ENCODE data around the gene TTLL8. TPM values are rescaled to one million over a fixed set of nuclear protein-coding genes. Genes with fewer than 3 reads are reported as not detected.

Gene TTLL8
- total and polyA plus RNA-seq, 4 donors, result not detected

DNA sequence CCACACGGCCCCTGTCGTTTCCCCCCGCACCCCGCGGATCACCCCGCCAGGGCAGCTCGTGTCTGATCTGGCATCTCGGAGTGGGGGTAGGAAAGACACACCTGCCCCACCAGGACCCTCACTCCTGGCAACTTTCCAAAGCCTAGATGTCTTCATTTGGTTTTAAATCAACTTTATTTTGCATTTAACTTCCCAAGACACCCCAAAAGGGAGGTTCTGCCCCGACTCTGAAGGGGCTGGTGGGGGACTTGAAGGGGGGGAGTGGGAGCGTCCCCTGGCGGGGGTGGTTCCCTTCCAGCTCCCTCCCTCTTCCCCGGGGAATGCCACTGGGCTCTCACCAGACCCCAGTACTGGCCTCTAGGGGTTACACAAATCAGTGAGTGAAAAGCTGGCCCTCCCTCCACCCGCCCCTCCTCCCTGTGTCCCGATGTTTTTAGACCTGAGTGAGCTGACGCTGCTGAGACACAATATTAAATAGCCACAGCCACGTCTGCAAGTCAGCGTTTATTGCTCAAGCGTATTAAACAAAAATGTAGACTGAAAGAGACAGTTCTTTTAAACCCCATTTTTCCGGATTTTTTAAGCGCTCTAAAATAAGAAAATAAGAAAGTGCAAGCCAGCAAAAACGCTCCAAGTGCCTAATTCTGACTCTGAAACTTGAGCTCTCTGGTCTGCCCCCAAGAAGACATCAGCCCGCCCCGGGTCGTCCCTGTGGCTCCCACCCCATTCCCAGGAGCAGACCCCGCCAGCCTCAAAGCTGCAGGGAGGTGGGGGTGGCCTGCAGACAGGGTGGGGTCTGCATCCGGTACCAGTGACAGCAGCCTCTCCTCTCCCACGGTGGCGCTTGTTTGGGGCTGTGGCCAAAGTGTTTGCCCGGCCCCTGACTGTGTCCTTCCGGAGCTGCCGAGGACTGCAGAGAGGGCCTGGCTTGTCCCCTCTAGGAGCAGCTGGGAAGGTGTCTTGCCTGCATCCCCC is 1.1 kb upstream of the TTLL8 start:
- H3K36me3 ChIP-seq (ENCODE audit: control insufficient read depth in 4 of 4, insufficient read depth in 3 of 4, low read depth in 1 of 4, low read length in 3 of 4), result no peaks in the 10 kb centered on the region
- peaks cover 0 to 6% (median 0%) of the 10 kb centered on the region in 4 donors for H3K4me1 ChIP-seq (ENCODE audit: control insufficient read depth in 4 of 4, insufficient read depth in 4 of 4, low read length in 3 of 4)
- H3K27me3 ChIP-seq (ENCODE audit: control insufficient read depth in 4 of 4, insufficient read depth in 4 of 4, low read length in 3 of 4), result peaks cover 0 to 2% (median 0%) of the 10 kb centered on the region in 4 donors
- no peak for DNase-seq (ENCODE audit: low spot score)
- no peaks in the 10 kb centered on the region for H3K9me3 ChIP-seq (ENCODE audit: control insufficient read depth in 4 of 4, low read length in 3 of 4)
- no peak overlapping the region for H3K9ac ChIP-seq (ENCODE audit: low read depth in 1 of 2, low read length in 2 of 2)
- 19% methylated on average over 31 of the region's 31 CpGs for WGBS
- no peak overlapping the region for H3K27ac ChIP-seq (ENCODE audit: low read depth in 1 of 2, low read length in 2 of 2)
- no peak overlapping the region for H3K4me3 ChIP-seq (ENCODE audit: low read depth in 1 of 3, low read length in 3 of 3)
- TF ChIP-seq HNF4A (conservative IDR thresholded peaks at IDR 0.05) (no peak), HNF4G (IDR thresholded peaks at IDR 0.05) (no peak), FOXA1 (IDR thresholded peaks at IDR 0.05) (no peak), YY1 (IDR thresholded peaks at IDR 0.05) (no peak), EGR1 (IDR thresholded peaks at IDR 0.05; ENCODE audit: low read depth in 2 of 2) (no peak)
- TF ChIP-seq, protein P1, sequence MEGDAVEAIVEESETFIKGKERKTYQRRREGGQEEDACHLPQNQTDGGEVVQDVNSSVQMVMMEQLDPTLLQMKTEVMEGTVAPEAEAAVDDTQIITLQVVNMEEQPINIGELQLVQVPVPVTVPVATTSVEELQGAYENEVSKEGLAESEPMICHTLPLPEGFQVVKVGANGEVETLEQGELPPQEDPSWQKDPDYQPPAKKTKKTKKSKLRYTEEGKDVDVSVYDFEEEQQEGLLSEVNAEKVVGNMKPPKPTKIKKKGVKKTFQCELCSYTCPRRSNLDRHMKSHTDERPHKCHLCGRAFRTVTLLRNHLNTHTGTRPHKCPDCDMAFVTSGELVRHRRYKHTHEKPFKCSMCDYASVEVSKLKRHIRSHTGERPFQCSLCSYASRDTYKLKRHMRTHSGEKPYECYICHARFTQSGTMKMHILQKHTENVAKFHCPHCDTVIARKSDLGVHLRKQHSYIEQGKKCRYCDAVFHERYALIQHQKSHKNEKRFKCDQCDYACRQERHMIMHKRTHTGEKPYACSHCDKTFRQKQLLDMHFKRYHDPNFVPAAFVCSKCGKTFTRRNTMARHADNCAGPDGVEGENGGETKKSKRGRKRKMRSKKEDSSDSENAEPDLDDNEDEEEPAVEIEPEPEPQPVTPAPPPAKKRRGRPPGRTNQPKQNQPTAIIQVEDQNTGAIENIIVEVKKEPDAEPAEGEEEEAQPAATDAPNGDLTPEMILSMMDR (IDR thresholded peaks at IDR 0.05; ENCODE audit: low read depth, low read length, missing input control), result no peak

DNA sequence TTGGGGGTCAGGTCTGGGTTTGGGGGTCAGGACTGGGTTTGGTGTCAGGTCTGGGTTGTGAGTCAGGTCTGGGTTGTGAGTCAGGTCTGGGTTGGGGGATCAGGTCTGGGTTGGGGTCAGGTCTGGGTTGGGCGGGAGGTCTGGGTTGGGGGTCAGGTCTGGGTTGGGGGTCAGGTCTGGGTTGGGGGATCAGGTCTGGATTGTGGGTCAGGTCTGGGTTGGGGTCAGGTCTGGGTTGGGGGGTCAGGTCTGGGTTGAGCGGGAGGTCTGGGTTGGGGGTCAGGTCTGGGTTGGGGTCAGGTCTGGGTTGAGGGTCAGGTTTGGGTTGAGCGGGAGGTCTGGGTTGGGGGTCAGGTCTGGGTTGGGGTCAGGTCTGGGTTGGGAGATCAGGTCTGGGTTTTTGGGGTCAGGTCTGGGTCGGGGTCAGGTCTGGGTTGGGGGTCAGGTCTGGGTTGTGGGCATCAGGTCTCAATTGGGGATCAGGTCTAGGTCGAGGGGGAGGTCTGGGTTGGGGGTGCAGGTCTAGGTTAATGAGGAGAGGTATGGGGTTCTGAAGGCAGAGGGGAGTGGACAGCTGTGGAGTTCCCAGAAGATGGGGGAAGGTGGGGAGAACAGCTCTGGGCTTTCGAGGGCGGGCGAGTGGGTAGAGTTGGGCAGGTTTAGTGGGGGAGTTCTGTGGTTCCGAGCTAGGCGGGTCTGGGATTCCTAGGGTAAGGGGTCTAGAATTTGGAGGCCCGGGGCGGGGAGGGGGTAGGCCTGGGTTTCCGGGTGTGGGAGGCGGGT is 629 bp downstream of the TTLL8 start:
- Histone ChIP-seq H3K27me3 (ENCODE audit: control insufficient read depth in 4 of 4, insufficient read depth in 4 of 4, low read length in 3 of 4) (peaks cover 0 to 2% (median 0%) of the 10 kb centered on the region in 4 donors), H3K4me1 (ENCODE audit: control insufficient read depth in 4 of 4, insufficient read depth in 4 of 4, low read length in 3 of 4) (peaks cover 0 to 6% (median 0%) of the 10 kb centered on the region in 4 donors)

More for the DNA sequence above, 629 bp downstream of the TTLL8 start:
- Histone ChIP-seq H3K4me3 (ENCODE audit: low read depth in 1 of 3, low read length in 3 of 3) (no peak overlapping the region), H3K27ac (ENCODE audit: low read depth in 1 of 2, low read length in 2 of 2) (no peak overlapping the region), H3K9me3 (ENCODE audit: control insufficient read depth in 4 of 4, low read length in 3 of 4) (peaks cover 0 to 6% (median 0%) of the 10 kb centered on the region in 4 donors), H3K36me3 (ENCODE audit: control insufficient read depth in 4 of 4, insufficient read depth in 3 of 4, low read depth in 1 of 4, low read length in 3 of 4) (no peaks in the 10 kb centered on the region), H3K9ac (ENCODE audit: low read depth in 1 of 2, low read length in 2 of 2) (no peak overlapping the region)
- TF ChIP-seq, protein P2, sequence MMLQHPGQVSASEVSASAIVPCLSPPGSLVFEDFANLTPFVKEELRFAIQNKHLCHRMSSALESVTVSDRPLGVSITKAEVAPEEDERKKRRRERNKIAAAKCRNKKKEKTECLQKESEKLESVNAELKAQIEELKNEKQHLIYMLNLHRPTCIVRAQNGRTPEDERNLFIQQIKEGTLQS (IDR thresholded peaks at IDR 0.05), result no peak
- TF ChIP-seq, protein P3, sequence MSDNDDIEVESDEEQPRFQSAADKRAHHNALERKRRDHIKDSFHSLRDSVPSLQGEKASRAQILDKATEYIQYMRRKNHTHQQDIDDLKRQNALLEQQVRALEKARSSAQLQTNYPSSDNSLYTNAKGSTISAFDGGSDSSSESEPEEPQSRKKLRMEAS (IDR thresholded peaks at IDR 0.05), result no peak
- TF ChIP-seq YY1 (IDR thresholded peaks at IDR 0.05), result no peak
- TF ChIP-seq SP1 (IDR thresholded peaks at IDR 0.05), result no peak
- no peak for TF ChIP-seq JUND (IDR thresholded peaks at IDR 0.05)
- no peak for TF ChIP-seq NR2F2 (IDR thresholded peaks at IDR 0.05)
- TF ChIP-seq, protein P4, sequence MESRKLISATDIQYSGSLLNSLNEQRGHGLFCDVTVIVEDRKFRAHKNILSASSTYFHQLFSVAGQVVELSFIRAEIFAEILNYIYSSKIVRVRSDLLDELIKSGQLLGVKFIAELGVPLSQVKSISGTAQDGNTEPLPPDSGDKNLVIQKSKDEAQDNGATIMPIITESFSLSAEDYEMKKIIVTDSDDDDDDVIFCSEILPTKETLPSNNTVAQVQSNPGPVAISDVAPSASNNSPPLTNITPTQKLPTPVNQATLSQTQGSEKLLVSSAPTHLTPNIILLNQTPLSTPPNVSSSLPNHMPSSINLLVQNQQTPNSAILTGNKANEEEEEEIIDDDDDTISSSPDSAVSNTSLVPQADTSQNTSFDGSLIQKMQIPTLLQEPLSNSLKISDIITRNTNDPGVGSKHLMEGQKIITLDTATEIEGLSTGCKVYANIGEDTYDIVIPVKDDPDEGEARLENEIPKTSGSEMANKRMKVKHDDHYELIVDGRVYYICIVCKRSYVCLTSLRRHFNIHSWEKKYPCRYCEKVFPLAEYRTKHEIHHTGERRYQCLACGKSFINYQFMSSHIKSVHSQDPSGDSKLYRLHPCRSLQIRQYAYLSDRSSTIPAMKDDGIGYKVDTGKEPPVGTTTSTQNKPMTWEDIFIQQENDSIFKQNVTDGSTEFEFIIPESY (IDR thresholded peaks at IDR 0.05), result no peak
- TF ChIP-seq, protein P1 (IDR thresholded peaks at IDR 0.05; ENCODE audit: low read depth, low read length, missing input control), result no peak
- TF ChIP-seq FOXA1 (IDR thresholded peaks at IDR 0.05), result no peak
- no peak for TF ChIP-seq RAD21 (IDR thresholded peaks at IDR 0.05)
- TF ChIP-seq, protein P5, sequence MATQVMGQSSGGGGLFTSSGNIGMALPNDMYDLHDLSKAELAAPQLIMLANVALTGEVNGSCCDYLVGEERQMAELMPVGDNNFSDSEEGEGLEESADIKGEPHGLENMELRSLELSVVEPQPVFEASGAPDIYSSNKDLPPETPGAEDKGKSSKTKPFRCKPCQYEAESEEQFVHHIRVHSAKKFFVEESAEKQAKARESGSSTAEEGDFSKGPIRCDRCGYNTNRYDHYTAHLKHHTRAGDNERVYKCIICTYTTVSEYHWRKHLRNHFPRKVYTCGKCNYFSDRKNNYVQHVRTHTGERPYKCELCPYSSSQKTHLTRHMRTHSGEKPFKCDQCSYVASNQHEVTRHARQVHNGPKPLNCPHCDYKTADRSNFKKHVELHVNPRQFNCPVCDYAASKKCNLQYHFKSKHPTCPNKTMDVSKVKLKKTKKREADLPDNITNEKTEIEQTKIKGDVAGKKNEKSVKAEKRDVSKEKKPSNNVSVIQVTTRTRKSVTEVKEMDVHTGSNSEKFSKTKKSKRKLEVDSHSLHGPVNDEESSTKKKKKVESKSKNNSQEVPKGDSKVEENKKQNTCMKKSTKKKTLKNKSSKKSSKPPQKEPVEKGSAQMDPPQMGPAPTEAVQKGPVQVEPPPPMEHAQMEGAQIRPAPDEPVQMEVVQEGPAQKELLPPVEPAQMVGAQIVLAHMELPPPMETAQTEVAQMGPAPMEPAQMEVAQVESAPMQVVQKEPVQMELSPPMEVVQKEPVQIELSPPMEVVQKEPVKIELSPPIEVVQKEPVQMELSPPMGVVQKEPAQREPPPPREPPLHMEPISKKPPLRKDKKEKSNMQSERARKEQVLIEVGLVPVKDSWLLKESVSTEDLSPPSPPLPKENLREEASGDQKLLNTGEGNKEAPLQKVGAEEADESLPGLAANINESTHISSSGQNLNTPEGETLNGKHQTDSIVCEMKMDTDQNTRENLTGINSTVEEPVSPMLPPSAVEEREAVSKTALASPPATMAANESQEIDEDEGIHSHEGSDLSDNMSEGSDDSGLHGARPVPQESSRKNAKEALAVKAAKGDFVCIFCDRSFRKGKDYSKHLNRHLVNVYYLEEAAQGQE (IDR thresholded peaks at IDR 0.05), result no peak
- TF ChIP-seq GABPA (IDR thresholded peaks at IDR 0.05 in 1 of 2, conservative IDR thresholded peaks at IDR 0.05 in 1 of 2), result no peak
- no peak for TF ChIP-seq FOXA2 (IDR thresholded peaks at IDR 0.05)
- TF ChIP-seq TAF1 (conservative IDR thresholded peaks at IDR 0.05), result no peak
- TF ChIP-seq HNF4G (IDR thresholded peaks at IDR 0.05), result no peak
- TF ChIP-seq HNF4A (conservative IDR thresholded peaks at IDR 0.05), result no peak
- no peak for TF ChIP-seq EGR1 (IDR thresholded peaks at IDR 0.05; ENCODE audit: low read depth in 2 of 2)
- no peak for DNase-seq (ENCODE audit: low spot score)
- 84% methylated on average over 14 of the region's 14 CpGs for WGBS
